Breast epithelium (tissue), 4 donors: ENCODE results near the gene FBXL3. TPM values are rescaled to one million over a fixed set of nuclear protein-coding genes. Genes with fewer than 3 reads are reported as not detected.
A peak's percentile ranks its signal among the peaks of the same experiment; 100 is the strongest.

ENCODE experiments used
- DNase-seq, 2 donors: peaks; one replicate each; pipeline ENCODE4 v3.0.0-alpha.2; 2019; ENCODE audit warnings: low spot score in 2 of 2
- H3K27ac ChIP-seq, 2 donors: fragments of 200-600 bp; sonication (generic) in 1 of 2; one replicate each; pipeline ENCODE4 v1.5.1; 2016 to 2019; ENCODE audit warnings: mild to moderate bottlenecking in 1 of 2
- H3K27me3 ChIP-seq, 2 donors: fragments of 200-600 bp; sonication (generic) in 1 of 2; one replicate each; pipeline versions ENCODE4 v1.5.1 to v1.6.0; 2017 to 2019; ENCODE audit warnings: control low read depth in 1 of 2, mild to moderate bottlenecking in 1 of 2
- H3K36me3 ChIP-seq: fragments of 200-600 bp; one replicate; pipeline ENCODE4 v1.5.1; 2019
- H3K4me1 ChIP-seq, 2 donors: fragments of 200-600 bp; sonication (generic); one replicate each; pipeline ENCODE4 v1.5.1; 2016 to 2019; ENCODE audit warnings: control low read depth in 1 of 2
- H3K4me3 ChIP-seq, 3 donors: fragments of 200-600 bp; sonication (generic); 1 replicate in 2 of 3; 2 replicates in 1 of 3; pipeline ENCODE4 v1.5.1; 2016 to 2019; ENCODE audit warnings: mild to moderate bottlenecking in 3 of 3, moderate library complexity in 2 of 3
- H3K9me3 ChIP-seq, 2 donors: fragments of 200-600 bp; sonication (generic) in 1 of 2; one replicate each; pipeline ENCODE4 v1.5.1; 2016 to 2019; ENCODE audit warnings: control low read depth in 1 of 2
- CTCF ChIP-seq, 3 donors: fragments of 450-650 bp; IDR thresholded peaks; one replicate each; pipeline ENCODE4 v1.5.1; 2016 to 2017; ENCODE audit warnings: antibody characterized with exemption in 3 of 3, mild to moderate bottlenecking in 3 of 3, moderate library complexity in 3 of 3
- POLR2A ChIP-seq: fragments of 450-650 bp; IDR thresholded peaks from one replicate; pipeline ENCODE4 v1.6.1; 2016; ENCODE audit warnings: antibody characterized with exemption, mild to moderate bottlenecking, moderate library complexity
- POLR2AphosphoS5 ChIP-seq, 3 donors: sonication (generic); formaldehyde crosslinking; IDR thresholded peaks; one replicate each; pipeline ENCODE4 v1.6.1; 2017; ENCODE audit warnings: antibody characterized with exemption in 3 of 3
- intact Hi-C: fragments of 100-400 bp; cut with DNase I; formaldehyde crosslinking; loops from one replicate; pipeline ENCODE4 v1.15.1; 2023; ENCODE audit warnings: low total_unique reads
- total RNA-seq, 3 donors: library from RNA; depleted of rRNA; stranded (reverse); fragments of >200 nt; gene quantifications; one replicate each; pipeline ENCODE4 v1.1.0, GENCODE V29; 2016

FBXL3 gene
- total RNA-seq, 3 donors from 2014 or later: 110 to 129 (median 128) TPM

GRCh38 chr13:76993021-76993420 is 33.9 kb downstream of the FBXL3 start:
- Histone ChIP-seq H3K36me3 (no peaks in the 10 kb centered on the region), H3K9me3 (no peaks in the 10 kb centered on the region), H3K27me3 (no peaks in the 10 kb centered on the region), H3K27ac (peak overlapping the region; percentile 96 to 98), H3K4me1 (peaks cover 0 to 13% of the 10 kb centered on the region in 2 donors), H3K4me3 (peak overlapping the region; percentile 82 to 91 (median 86))
- DNase-seq: no peak
- no peak for TF ChIP-seq POLR2A
- TF ChIP-seq POLR2AphosphoS5 (IDR thresholded peaks at IDR 0.05): no peak
- TF ChIP-seq CTCF (IDR thresholded peaks at IDR 0.05): no peak
- intact Hi-C loops: no loop called here

GRCh38 chr13:76992548-76993001 is 34.4 kb downstream of the FBXL3 start:
- Histone ChIP-seq H3K4me3 (peak overlapping the region; percentile 82 to 91 (median 86)), H3K9me3 (no peaks in the 10 kb centered on the region), H3K27me3 (no peaks in the 10 kb centered on the region), H3K36me3 (no peaks in the 10 kb centered on the region), H3K4me1 (peaks cover 0 to 13% of the 10 kb centered on the region in 2 donors), H3K27ac (peak overlapping the region; percentile 96 to 98)
- DNase-seq: peak in 1 of 2 donors; percentile 40
- intact Hi-C loops: no loop called here
- TF ChIP-seq POLR2A (no peak), CTCF (IDR thresholded peaks at IDR 0.05) (no peak), POLR2AphosphoS5 (IDR thresholded peaks at IDR 0.05) (no peak)

- H3K9me3 ChIP-seq: no peaks in the 10 kb centered on the region
- TF ChIP-seq POLR2AphosphoS5 (IDR thresholded peaks at IDR 0.05) (peak; percentile 86 to 95 (median 94)), POLR2A (peak; percentile 84), CTCF (IDR thresholded peaks at IDR 0.05) (no peak)
- peak within 1 kb of the TSS; percentile 96 to 98 for H3K27ac ChIP-seq
- peak; percentile 90 to 92 for DNase-seq
- H3K4me3 ChIP-seq: peak within 1 kb of the TSS; percentile 82 to 91 (median 86)
- intact Hi-C loops: no loop called here
- H3K27me3 ChIP-seq: no peaks in the 10 kb centered on the region
- peaks cover 0 to 13% of the 10 kb centered on the region in 2 donors for H3K4me1 ChIP-seq
- H3K36me3 ChIP-seq: no peaks in the 10 kb centered on the region
These were observed 35.0 kb downstream of the FBXL3 start, which contains the start of gene CLN5 for GRCh38 chr13:76991796-76992547. Gene CLN5 (plus strand): TSS chr13:76992081. CDS start chr13:76992099, 18 bp downstream.

- peaks cover 0 to 13% of the 10 kb centered on the region in 2 donors for H3K4me1 ChIP-seq
- H3K36me3 ChIP-seq: no peaks in the 10 kb centered on the region
- no peaks in the 10 kb centered on the region for H3K9me3 ChIP-seq
- peak overlapping the region; percentile 82 to 91 (median 86) for H3K4me3 ChIP-seq
- TF ChIP-seq POLR2AphosphoS5 (IDR thresholded peaks at IDR 0.05) (no peak), CTCF (IDR thresholded peaks at IDR 0.05) (no peak), POLR2A (no peak)
- H3K27me3 ChIP-seq: no peaks in the 10 kb centered on the region
- intact Hi-C loops: no loop called here
- H3K27ac ChIP-seq: peak overlapping the region; percentile 96 to 98
- DNase-seq: peak in 1 of 2 donors; percentile 46
These were observed 35.5 kb downstream of the FBXL3 start for GRCh38 chr13:76991432-76991795.

- Histone ChIP-seq H3K27ac (no peak overlapping the region), H3K9me3 (no peaks in the 10 kb centered on the region), H3K4me1 (no peaks in the 10 kb centered on the region), H3K4me3 (no peak overlapping the region), H3K27me3 (no peaks in the 10 kb centered on the region), H3K36me3 (no peaks in the 10 kb centered on the region)
- intact Hi-C loops: no loop called here
- TF ChIP-seq CTCF (IDR thresholded peaks at IDR 0.05) (no peak), POLR2A (no peak), POLR2AphosphoS5 (IDR thresholded peaks at IDR 0.05) (no peak)
- DNase-seq: no peak
These were observed 43.3 kb downstream of the FBXL3 start for GRCh38 chr13:76983676-76984075.
